HFFc6 (cell line): ENCODE results near the gene DPP3. TPM values are rescaled to one million over a fixed set of nuclear protein-coding genes. Genes with fewer than 3 reads are reported as not detected.

Experiments
- DNase-seq: peaks from one replicate; pipeline ENCODE4 v3.0.0-alpha.2; 2018
- H3K27ac Mint-ChIP-seq: 2 replicates; pipeline ENCODE4 v1.8.0; 2020; ENCODE audit warnings: mild to moderate bottlenecking, mixed read lengths
- H3K27me3 Mint-ChIP-seq: 2 replicates; pipeline ENCODE4 v1.8.0; 2021; ENCODE audit warnings: mild to moderate bottlenecking, moderate library complexity, mixed read lengths; ENCODE audit not compliant: insufficient read depth
- H3K36me3 Mint-ChIP-seq: 2 replicates; pipeline ENCODE4 v1.8.0; 2021; ENCODE audit warnings: low read depth, mixed read lengths
- H3K4me1 Mint-ChIP-seq: 2 replicates; pipeline ENCODE4 v1.8.0; 2020; ENCODE audit warnings: low read depth, mixed read lengths
- H3K4me3 Mint-ChIP-seq: 2 replicates; pipeline ENCODE4 v1.8.0; 2020; ENCODE audit warnings: mild to moderate bottlenecking, moderate library complexity, mixed read lengths
- H3K9me3 Mint-ChIP-seq: 2 replicates; pipeline ENCODE4 v1.8.0; 2020; ENCODE audit warnings: mild to moderate bottlenecking, mixed read lengths
- CTCF ChIP-seq: fragments of 200-600 bp; sonication (generic); IDR thresholded peaks from 2 replicates; pipeline ENCODE4 v1.5.0; 2021; ENCODE audit warnings: antibody characterized with exemption, mild to moderate bottlenecking
- total RNA-seq, 6 experiments: library from RNA; stranded (reverse); fragmentation: NEBNext Ultra II Directional; extraction: Animal tissue kit (Norgen Biotek cat#: 25700); gene quantifications; 2 replicates in 1 of 6; 3 replicates in 5 of 6; pipeline ENCODE4 v1.2.3, GENCODE V29; 2021

DPP3 gene
- total RNA-seq, 6 experiments from 2014 or later, result 54.8 to 71.6 (median 58.2) TPM

GRCh38 chr11:66473608-66474515 is 6.4 kb upstream of the DPP3 start:
- Mint-ChIP-seq H3K4me1 (peaks cover 10% of the 10 kb centered on the region), H3K4me3 (no peak overlapping the region), H3K9me3 (no peaks in the 10 kb centered on the region), H3K27ac (no peak overlapping the region), H3K36me3 (no peaks in the 10 kb centered on the region; the same call in 1 of the 2 replicates), H3K27me3 (no peaks in the 10 kb centered on the region)
- no peak for DNase-seq
- no peak for TF ChIP-seq CTCF

- DNase-seq, result no peak
- Mint-ChIP-seq H3K9me3 (no peaks in the 10 kb centered on the region), H3K27me3 (no peaks in the 10 kb centered on the region; the same call in 1 of the 2 replicates), H3K36me3 (no peaks in the 10 kb centered on the region; the same call in 1 of the 2 replicates), H3K4me3 (no peak overlapping the region), H3K4me1 (peaks cover 17% of the 10 kb centered on the region), H3K27ac (no peak overlapping the region)
- TF ChIP-seq CTCF, result no peak
Measured at GRCh38 chr11:66475349-66476172, 4.7 kb upstream of the DPP3 start.

GRCh38 chr11:66476173-66476840 is 3.9 kb upstream of the DPP3 start:
- no peaks in the 10 kb centered on the region for H3K9me3 Mint-ChIP-seq
- H3K27ac Mint-ChIP-seq, result no peak overlapping the region
- DNase-seq, result no peak
- peaks cover 23% of the 10 kb centered on the region for H3K4me1 Mint-ChIP-seq
- H3K27me3 Mint-ChIP-seq, result no peaks in the 10 kb centered on the region; the same call in 1 of the 2 replicates
- no peak for TF ChIP-seq CTCF
- H3K36me3 Mint-ChIP-seq, result no peaks in the 10 kb centered on the region; the same call in 1 of the 2 replicates
- no peak overlapping the region for H3K4me3 Mint-ChIP-seq

- no peaks in the 10 kb centered on the region; the same call in 1 of the 2 replicates for H3K27me3 Mint-ChIP-seq
- TF ChIP-seq CTCF, result no peak
- H3K9me3 Mint-ChIP-seq, result no peaks in the 10 kb centered on the region
- no peak overlapping the region for H3K27ac Mint-ChIP-seq
- H3K36me3 Mint-ChIP-seq, result no peaks in the 10 kb centered on the region
- DNase-seq, result no peak
- H3K4me1 Mint-ChIP-seq, result peaks cover 23% of the 10 kb centered on the region
- H3K4me3 Mint-ChIP-seq, result no peak overlapping the region
Measured at GRCh38 chr11:66476841-66477251, 3.4 kb upstream of the DPP3 start.
